ENCODE data around the gene ARHGAP5.

ARHGAP5 gene

DNA sequence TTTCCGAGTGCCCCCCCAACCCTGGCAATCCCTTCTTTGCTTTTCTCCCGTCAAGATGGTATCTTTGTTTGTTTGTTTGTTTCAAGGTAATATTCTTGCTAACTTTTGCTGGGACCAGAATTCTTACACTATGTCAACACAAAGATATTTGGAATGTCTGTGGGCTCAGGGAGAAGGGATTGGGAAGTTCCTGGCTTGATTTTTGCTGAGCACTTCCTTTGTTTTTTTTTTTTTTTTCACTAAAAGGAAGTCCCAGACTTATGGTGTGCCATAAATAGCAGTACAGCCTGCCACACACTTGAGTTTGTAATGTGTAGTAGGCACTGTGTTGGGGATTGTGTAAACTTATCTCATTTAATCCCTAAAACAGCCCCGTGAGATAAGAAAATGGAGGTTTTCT lies 113.6 kb downstream of the ARHGAP5 start:
- no peak for DNase-seq

- no peak for DNase-seq
Observed at GRCh38 chr14:32192712-32193373, 115.7 kb downstream of the ARHGAP5 start.

- no peak for DNase-seq
Observed at GRCh38 chr14:32193532-32193931, 116.4 kb downstream of the ARHGAP5 start.

DNA sequence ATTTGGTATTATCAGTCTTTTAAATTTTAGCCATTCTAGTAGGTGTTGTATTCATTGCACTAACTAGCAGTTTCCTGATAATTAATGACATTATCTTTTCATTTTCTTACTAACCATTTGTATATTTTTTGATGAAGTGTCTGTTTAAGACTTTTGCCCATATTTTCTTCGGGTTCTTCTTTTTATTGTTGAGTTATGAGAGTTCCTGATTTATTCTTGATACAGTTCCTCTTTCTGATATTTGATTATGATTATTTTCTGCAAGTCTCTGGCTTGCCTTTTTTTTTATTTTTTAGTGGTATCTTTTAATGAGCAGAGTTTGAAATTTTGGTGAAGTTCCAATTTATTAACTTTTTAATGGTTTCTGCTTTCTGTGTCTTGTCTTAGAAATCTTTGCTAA lies 118.5 kb downstream of the ARHGAP5 start:
- DNase-seq: no peak

DNA sequence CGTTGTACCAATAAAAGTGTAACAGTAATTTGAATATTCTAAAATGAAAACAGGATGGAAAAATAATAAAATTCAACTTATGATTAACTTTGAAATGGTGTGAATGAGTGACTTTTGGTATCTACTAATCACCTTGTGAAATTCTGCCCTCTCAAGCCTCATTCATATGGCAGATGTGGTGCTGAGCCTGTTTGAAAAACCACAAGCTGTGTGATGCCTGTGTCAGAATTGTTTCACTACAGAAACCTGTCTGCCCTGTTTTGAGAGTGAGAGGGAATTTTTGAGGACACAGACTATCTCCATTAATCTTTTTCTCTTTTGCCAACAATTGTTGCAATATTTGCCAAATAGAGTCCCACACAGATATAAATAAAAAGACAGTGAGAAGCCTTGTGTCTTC lies 120.8 kb downstream of the ARHGAP5 start:
- DNase-seq: no peak

GRCh38 chr14:32200368-32201192 lies 123.5 kb downstream of the ARHGAP5 start:
- no peak for DNase-seq

- DNase-seq: peak; percentile 85
Observed at GRCh38 chr14:32201193-32201815, 124.2 kb downstream of the ARHGAP5 start.

DNA sequence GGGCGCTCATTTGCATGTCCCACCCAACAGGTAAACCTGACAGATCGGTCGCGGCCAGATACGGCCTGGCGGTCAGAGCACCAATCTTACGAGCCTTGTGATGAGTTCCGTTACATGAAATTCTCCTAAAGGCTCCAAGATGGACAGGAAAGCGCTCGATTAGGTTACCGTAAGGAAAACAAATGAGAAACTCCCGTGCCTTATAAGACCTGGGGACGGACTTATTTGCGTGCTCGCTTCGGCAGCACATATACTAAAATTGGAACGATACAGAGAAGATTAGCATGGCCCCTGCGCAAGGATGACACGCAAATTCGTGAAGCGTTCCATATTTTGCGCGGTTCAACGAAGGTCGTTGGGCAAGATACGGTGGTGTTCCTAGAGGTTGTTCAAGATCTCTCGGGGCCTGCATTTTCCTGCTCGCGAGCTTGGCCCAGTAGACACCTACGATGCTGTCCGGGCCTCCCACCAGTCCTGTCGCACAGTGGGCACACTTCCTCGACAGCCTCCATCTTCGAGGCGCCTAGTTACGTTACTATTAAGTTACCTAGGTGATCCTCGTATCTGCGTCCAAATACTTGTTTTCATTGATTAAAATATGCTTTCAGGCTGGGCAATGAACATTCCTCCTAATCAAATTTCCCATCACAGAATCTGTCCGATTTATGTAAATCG lies 124.8 kb downstream of the ARHGAP5 start, which contains the start of gene RNU6-7:
Gene RNU6-7, plus strand, starts transcription at position 230 of the 675 bp plus-strand sequence.
- peak; percentile 64 to 68 for DNase-seq

- no peak for DNase-seq
Observed at GRCh38 chr14:32202491-32202997, 125.4 kb downstream of the ARHGAP5 start.

DNA sequence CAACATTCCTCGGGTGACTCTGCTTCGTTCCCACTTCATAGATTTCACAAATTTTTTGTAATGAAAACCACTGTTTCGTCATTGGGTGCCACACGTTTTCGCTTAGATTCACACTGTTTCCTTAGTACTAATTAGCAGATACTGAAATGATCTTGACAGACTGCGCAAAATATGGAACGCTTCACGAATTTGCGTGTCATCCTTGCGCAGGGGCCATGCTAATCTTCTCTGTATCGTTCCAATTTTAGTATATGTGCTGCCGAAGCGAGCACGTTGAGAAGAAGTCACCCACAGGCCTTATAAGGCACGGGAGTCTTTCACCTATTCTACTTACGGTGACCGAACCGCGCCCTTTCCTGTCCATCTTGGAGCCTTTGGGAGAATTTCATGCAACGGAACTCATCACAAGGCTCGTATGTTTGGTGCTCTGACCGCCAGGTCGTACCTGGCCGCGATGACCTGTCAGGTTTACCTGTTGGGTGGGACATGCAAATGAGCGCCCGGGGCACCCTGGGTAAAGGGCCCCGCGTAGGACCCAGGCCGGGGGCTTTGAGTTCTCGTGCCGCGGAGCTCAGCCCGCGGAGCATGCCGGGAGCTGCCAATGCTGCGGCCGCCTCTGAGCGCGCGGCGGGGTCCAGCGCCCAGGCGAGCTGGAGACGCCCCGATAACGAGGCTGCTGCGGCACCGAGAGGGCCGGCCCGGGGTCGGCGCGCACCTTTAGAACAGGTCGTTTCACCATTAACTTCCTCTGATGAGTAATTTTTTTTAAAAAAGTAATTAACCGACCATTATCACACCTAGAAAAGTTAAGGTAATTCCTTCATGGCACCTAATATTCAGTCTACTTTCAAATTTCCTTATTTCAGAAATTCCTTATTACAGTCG lies 126.1 kb downstream of the ARHGAP5 start, which contains the start of gene RNU6-8:
Gene RNU6-8, minus strand, starts transcription at position 272 of the 885 bp plus-strand sequence.
- peak; percentile 86 to 87 for DNase-seq

DNA sequence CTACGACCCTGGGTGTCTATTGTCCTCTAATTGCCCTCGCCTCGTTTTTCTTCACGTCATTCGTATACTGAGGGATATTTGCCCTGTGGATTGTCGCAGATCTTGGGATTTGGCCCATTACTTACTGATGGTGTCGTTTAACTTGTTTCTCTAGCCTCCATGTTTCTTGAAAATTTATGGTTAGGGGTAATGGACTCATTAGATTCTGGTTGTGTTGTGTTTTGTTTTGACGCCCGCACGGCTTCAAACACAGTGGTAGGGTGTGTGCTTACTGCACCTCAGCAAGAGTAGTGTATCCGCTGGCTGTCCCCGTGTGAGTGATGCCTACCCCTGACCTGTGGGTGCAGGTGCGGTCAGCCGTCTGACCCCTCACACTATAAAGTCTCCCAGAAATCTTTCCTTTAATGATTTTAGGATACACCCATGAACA lies 126.8 kb downstream of the ARHGAP5 start:
- DNase-seq: peak; percentile 34 to 35

GRCh38 chr14:32205554-32205953 lies 128.4 kb downstream of the ARHGAP5 start:
- no peak for DNase-seq

DNA sequence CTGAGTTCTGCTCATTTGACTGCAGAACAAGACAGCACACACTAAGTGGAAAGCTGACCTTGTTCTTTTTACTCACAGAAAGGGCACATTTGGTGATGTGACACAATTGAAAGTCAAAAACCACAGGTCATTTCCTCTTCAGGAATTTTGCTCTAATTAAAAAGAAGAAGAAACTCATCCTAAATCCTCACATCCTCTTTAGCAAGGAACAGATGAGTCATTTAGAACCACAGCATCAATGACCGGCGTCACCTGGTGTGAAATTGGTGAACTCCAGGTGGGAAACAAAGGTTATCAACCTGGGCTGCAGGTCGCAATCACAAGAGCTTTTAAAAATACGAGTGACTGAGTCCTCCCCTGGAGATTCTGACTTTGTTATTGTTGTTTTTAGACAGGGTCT lies 128.9 kb downstream of the ARHGAP5 start:
- DNase-seq: no peak

DNA sequence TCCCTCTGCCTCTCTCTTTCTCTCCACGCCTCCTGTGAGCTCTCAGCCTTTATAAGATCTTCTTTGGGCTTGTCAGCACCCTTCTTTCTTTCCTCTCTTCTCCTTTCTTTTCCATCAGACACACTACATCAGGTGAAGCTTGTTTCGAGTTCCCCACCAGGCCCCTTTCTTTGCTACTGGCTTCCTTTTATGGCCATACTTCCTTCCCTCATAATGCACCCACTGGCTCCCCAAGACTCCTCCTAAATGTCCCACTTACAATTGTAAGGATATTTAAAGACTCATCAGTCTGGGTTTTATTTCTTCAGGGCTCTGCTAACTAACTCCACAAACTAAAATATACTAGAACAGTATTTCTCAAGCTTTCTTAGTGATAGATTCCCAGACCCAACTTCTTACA lies 129.4 kb downstream of the ARHGAP5 start:
- DNase-seq: no peak

- no peak for DNase-seq
Observed at GRCh38 chr14:32208490-32208889, 131.4 kb downstream of the ARHGAP5 start.
